ENCODE data around the gene ULK2. TPM values are rescaled to one million over a fixed set of nuclear protein-coding genes. Genes with fewer than 3 reads are reported as not detected.

Gene ULK2
- total RNA-seq, 2 donors from 2014 or later: 6.8 to 10.7 TPM

DNA sequence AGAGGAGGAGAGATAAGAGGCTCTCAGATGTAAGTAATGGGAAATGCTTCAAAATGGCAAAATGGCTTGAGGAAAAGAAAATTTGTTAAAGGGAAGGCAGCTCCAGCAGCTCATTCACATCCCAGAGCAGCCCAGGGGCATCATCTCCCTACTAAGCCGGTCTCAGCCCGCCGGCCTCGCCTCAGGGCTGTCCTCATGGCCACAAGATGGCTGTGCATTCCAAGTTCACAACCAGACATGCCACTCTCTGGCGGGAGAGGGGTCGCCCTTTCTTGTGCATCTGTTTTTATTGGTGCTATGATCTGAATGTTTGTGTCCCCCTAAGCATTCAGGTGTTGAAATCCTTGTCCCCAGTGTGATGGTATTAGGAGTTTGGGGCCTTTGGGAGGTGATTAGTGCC lies 137.8 kb downstream of the ULK2 start:
- no peaks in the 10 kb centered on the region for H3K36me3 Mint-ChIP-seq
- no peaks in the 10 kb centered on the region for H3K9me3 Mint-ChIP-seq
- no peak for DNase-seq (ENCODE audit: low spot score in 2 of 2)
- ATAC-seq: no peak
- peak overlapping the region in 1 of 2 donors; percentile 52 for H3K27ac Mint-ChIP-seq

- no peak overlapping the region for H3K27ac Mint-ChIP-seq
- no peaks in the 10 kb centered on the region for H3K9me3 Mint-ChIP-seq
- DNase-seq (ENCODE audit: low spot score in 2 of 2): no peak
- no peaks in the 10 kb centered on the region for H3K36me3 Mint-ChIP-seq
- no peak for ATAC-seq
Measured at GRCh38 chr17:19728084-19728495, 139.6 kb downstream of the ULK2 start.

DNA sequence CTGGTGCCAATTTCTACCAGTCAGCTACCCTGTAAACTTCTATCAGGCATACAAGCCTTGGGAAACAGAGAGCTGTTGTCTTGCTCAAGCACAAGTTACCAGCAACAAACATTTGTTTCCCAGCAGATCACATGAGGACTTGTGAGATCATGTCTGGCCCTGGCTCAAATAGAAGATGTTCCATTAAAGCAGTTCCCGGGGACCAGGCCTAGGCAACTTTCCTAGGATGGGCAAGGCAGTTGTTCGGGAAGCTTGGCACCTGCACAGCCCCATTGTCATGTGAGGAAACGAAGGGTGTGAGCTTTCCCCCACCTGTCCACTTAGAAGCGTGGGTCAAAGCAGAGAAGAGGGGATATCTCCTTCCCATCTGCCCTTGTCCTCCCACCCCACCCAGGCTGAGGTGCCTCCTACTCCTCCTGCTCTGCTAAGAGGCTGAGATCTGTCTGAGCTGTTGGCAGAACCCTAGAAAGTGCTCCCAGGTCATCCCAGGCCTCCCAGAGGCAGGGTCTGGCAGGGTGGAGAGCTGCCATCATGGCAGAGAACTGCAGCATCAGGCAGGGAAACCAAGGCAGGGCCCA lies 140.1 kb downstream of the ULK2 start:
- H3K27ac Mint-ChIP-seq: no peak overlapping the region
- no peak for ATAC-seq
- no peak for DNase-seq (ENCODE audit: low spot score in 2 of 2)
- no peaks in the 10 kb centered on the region for H3K9me3 Mint-ChIP-seq
- H3K36me3 Mint-ChIP-seq: no peaks in the 10 kb centered on the region

- Mint-ChIP-seq H3K36me3 (no peaks in the 10 kb centered on the region), H3K9me3 (no peaks in the 10 kb centered on the region), H3K27ac (no peak overlapping the region)
- no peak for DNase-seq (ENCODE audit: low spot score in 2 of 2)
- ATAC-seq: no peak
Measured at GRCh38 chr17:19726631-19727376, 140.9 kb downstream of the ULK2 start.

DNA sequence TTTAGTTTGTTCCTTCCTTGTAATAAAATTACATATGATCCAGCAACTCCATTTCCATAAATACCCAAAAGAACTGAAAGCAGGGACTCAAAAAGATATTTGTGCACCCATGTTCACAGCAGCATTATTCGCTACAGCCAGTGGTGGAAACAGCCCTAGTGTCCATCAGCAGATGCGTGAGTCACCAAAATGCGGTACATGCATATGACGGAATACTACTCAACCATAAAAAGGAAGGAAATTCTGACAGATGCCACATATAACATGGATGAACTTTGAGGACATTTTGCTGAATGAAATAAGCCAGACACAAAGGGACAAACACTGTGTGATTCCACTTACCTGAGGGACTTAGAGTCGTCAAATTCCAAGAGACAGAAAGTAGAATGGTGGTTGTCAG lies 142.2 kb downstream of the ULK2 start:
- ATAC-seq (no peak), DNase-seq (ENCODE audit: low spot score in 2 of 2) (no peak)
- Mint-ChIP-seq H3K36me3 (no peaks in the 10 kb centered on the region), H3K9me3 (no peaks in the 10 kb centered on the region), H3K27ac (peak overlapping the region in 1 of 2 donors; percentile 81)

DNA sequence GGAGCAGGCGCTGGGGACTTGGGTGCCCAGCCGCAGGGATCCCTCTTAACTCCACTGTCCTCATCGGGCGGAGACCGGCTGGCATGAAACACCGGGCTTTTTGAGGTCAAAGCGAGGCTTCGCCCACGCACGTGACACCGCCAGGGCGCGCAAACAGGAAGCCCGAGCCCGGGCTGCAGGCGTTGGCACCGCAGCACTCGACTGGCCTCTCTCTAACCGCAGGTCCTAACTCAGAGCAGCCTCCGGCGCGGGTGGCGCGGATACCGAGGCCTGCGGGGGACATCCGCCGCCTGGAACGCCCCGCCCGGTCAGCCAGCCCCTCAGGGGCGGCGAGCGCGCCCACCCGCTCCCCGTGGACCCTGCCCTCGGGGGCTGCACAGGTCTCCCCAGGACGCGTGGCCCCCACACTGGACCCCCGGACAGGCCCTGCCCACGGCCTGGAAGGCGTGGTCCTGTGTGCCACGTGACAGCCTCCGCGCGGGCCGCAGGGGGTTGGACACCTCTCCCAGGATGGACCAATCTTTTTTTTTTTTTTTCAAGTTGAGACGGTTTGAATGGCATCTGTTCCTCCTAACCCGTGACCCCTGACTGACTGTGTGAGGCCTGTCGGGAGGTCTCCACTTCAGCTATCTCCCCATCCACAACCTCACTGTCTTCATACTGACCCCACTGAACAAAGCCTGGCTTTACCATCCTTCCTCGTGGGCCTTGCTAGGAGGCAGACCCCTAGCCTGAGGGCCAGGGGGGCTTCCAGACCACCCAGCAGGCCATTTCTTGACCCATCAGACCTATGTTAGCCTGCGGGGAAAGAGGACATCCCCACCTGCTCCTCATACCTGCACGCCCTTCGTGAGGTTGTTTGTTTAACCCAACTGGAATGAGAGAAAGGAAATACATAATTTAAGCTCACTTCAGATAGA lies 143.0 kb downstream of the ULK2 start:
- Mint-ChIP-seq H3K27ac (peak overlapping the region in 1 of 2 donors; percentile 81), H3K9me3 (no peaks in the 10 kb centered on the region), H3K36me3 (no peaks in the 10 kb centered on the region)
- DNase-seq (ENCODE audit: low spot score in 2 of 2) (peak; percentile 31 to 71), ATAC-seq (peak; percentile 73 to 92)

DNA sequence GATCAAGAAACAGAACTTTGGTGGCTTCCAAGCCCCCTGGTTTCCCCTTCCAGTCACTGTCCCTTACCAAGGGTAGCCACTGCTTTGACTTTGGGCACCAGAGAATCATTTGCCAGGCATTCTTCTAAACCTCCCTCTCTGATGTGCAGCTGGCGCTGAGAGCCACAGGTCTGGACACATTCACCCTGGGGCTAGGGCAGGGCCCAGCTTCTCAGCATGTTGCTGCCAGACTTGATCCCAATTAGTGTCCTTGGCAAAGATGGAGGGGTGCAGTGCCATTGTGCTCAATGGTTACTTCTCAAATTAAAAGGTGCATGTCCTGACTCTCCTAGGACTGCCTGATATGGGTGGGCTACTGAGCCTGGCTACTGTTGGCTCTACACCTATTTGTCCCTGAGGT lies 143.8 kb downstream of the ULK2 start:
- ATAC-seq (no peak), DNase-seq (ENCODE audit: low spot score in 2 of 2) (no peak)
- Mint-ChIP-seq H3K9me3 (no peaks in the 10 kb centered on the region), H3K27ac (no peak overlapping the region), H3K36me3 (no peaks in the 10 kb centered on the region)

Other genes with a start within 250 kb of the ULK2 start
- gene ALDH3A2, start 219.2 kb downstream of the ULK2 start, total RNA-seq: 10 to 100 TPM; 19.4 to 35.8 TPM
- not detected for gene SLC47A2, start 151.4 kb downstream of the ULK2 start, total RNA-seq
- gene ALDH3A1, start 119.6 kb downstream of the ULK2 start, total RNA-seq: under 1 TPM in 1 of 2 donors, not detected in 1; 0.30 TPM
- gene AKAP10, start 109.9 kb upstream of the ULK2 start, total RNA-seq: 10 to 100 TPM; 42.0 to 55.8 TPM
- gene SPECC1, start 141.4 kb upstream of the ULK2 start, total RNA-seq: 10 to 100 TPM in 1 of 2 donors, 1 to 10 TPM in 1; 9.3 to 14.1 TPM

Data from activated naive CD4-positive, alpha-beta T cell treated with anti-CD3 and anti-CD28 coated beads, Interleukin-2, amount 50 U/mL, for 72 hours (primary cell).